HepG2 (cell line): ENCODE measurements around the gene KIF26B. TPM values are rescaled to one million over a fixed set of nuclear protein-coding genes. Genes with fewer than 3 reads are reported as not detected.

Experiments used
- ATAC-seq: fragments of 200-7000 bp; cut with Tn5 transposase; 3 replicates; pipeline ENCODE4 v1.9.1; 2020; ENCODE audit warnings: mild to moderate bottlenecking, moderate library complexity
- BruUV-seq: library from RNA; stranded (reverse); fragments of 400-500 nt; replicated peaks from 2 replicates; lab custom pipeline; 2021; lab: Mats Ljungman, UMichigan
- CTCF ChIA-PET: fragments of 300-600 bp; formaldehyde crosslinking; extraction: SDS; loops from one replicate; lab custom pipeline; 2021; ENCODE audit warnings: low total read pairs, inconsistent platforms, low intra/inter-chr PET ratio; lab: Yijun Ruan, JAX
- POLR2A ChIA-PET: fragments of 350-600 bp; sonication (Branson Sonifier 250); formaldehyde crosslinking; loops from one replicate; lab custom pipeline; 2020; ENCODE audit warnings: antibody characterized with exemption, inconsistent platforms; lab: Yijun Ruan, JAX
- DNase-seq: peaks from one replicate; pipeline ENCODE4 v3.0.0-alpha.2; 2015; ENCODE audit warnings: low spot score
- FAIRE-seq: peaks from 3 replicates; lab custom pipeline; 2011; peaks lifted over from hg19 to GRCh38; lab: Jason Lieb, UNC
- H2AFZ ChIP-seq: one replicate; pipeline ENCODE4 v1.6.1; 2011; ENCODE audit warnings: low read length, inconsistent platforms
- H3K27ac ChIP-seq: fragments of 300-600 bp; 3 replicates; pipeline ENCODE4 v1.8.0; 2011; ENCODE audit warnings: mixed run types, mild to moderate bottlenecking, mixed read lengths, low read length, inconsistent platforms; ENCODE audit not compliant: insufficient read depth; ENCODE audit errors: extremely low read length
- H3K27me3 ChIP-seq, 2 experiments: fragments of 200-600 bp in 1 of 2; 2 replicates in 1 of 2; 3 replicates in 1 of 2; pipeline versions ENCODE4 v1.6.0 to v1.8.0; 2011; ENCODE audit warnings: low read length in 2 of 2, mild to moderate bottlenecking in 2 of 2, moderate library complexity in 2 of 2, inconsistent platforms in 1 of 2; ENCODE audit not compliant: insufficient read depth in 2 of 2, control insufficient read depth in 1 of 2
- H3K36me3 ChIP-seq, 2 experiments: fragments of 200-600 bp in 1 of 2; replicated peaks in 1 of 2; 2 replicates in 1 of 2; 3 replicates in 1 of 2; pipeline versions ENCODE4 v1.5.1 to v1.8.0; 2011; ENCODE audit warnings: low read length in 2 of 2, inconsistent platforms in 1 of 2; ENCODE audit not compliant: insufficient read depth in 2 of 2, control insufficient read depth in 1 of 2
- H3K4me1 ChIP-seq: 2 replicates; pipeline ENCODE4 v1.5.1; 2012; ENCODE audit warnings: low read length, inconsistent platforms; ENCODE audit not compliant: insufficient read depth
- H3K4me2 ChIP-seq: 2 replicates; pipeline ENCODE4 v1.6.0; 2011; ENCODE audit warnings: low read depth, low read length, inconsistent platforms
- H3K4me3 ChIP-seq, 3 experiments: fragments of 200-600 bp in 1 of 3; sonication (generic), shearing (Covaris generic) in 1 of 3; replicated peaks in 1 of 3; 2 replicates each; pipeline ENCODE4 v1.5.1; 2011 to 2016; ENCODE audit warnings: low read length in 3 of 3, inconsistent platforms in 2 of 3, low read depth in 2 of 3, mild to moderate bottlenecking in 2 of 3, control low read depth in 1 of 3, mixed read lengths in 1 of 3; ENCODE audit not compliant: insufficient read depth in 1 of 3
- H3K79me2 ChIP-seq: one replicate; pipeline ENCODE4 v1.6.1; 2011; ENCODE audit warnings: low read length, inconsistent platforms; ENCODE audit not compliant: insufficient read depth
- H3K9ac ChIP-seq: 2 replicates; pipeline ENCODE4 v1.6.0; 2011; ENCODE audit warnings: mild to moderate bottlenecking, low read depth, low read length, inconsistent platforms; ENCODE audit not compliant: insufficient read depth
- H3K9me3 ChIP-seq: 2 replicates; pipeline ENCODE4 v1.5.1; 2012; ENCODE audit warnings: mild to moderate bottlenecking, low read length
- H4K20me1 ChIP-seq: 2 replicates; pipeline ENCODE4 v1.6.0; 2011; ENCODE audit warnings: inconsistent platforms, mild to moderate bottlenecking, low read length, moderate library complexity; ENCODE audit not compliant: insufficient read depth
- ATF1 ChIP-seq: IDR thresholded peaks from 2 replicates; pipeline ENCODE4 v1.6.1; 2016; ENCODE audit warnings: mild to moderate bottlenecking, control low read depth
- GATAD2A ChIP-seq: IDR thresholded peaks from 2 replicates; pipeline ENCODE4 v1.6.1; 2016
- KAT2B ChIP-seq: fragments of 150-350 bp; IDR thresholded peaks from 2 replicates; pipeline ENCODE4 v1.6.1; 2014; ENCODE audit warnings: low read depth, low read length, borderline replicate concordance
- KLF13 ChIP-seq: sonication (generic); formaldehyde crosslinking; IDR thresholded peaks from 2 replicates; pipeline ENCODE4 v1.4.0; 2020; ENCODE audit warnings: mild to moderate bottlenecking, missing genetic modification reagents
- NFE2 ChIP-seq: sonication (generic); formaldehyde crosslinking; IDR thresholded peaks from 2 replicates; pipeline ENCODE4 v1.4.0; 2020; ENCODE audit warnings: missing genetic modification reagents
- REL ChIP-seq: sonication (generic); formaldehyde crosslinking; conservative IDR thresholded peaks from 2 replicates; pipeline ENCODE4 v1.8.0; 2022; ENCODE audit warnings: mild to moderate bottlenecking, missing genetic modification reagents, moderate library complexity
- SCMH1 ChIP-seq: sonication (generic); formaldehyde crosslinking; IDR thresholded peaks from 2 replicates; pipeline ENCODE4 v1.9.0; 2021; ENCODE audit warnings: missing genetic modification reagents, mild to moderate bottlenecking, borderline replicate concordance
- ZNF337 ChIP-seq: sonication (generic); formaldehyde crosslinking; IDR thresholded peaks from 2 replicates; pipeline ENCODE4 v1.5.1; 2020; ENCODE audit warnings: missing genetic modification reagents, low read depth, mild to moderate bottlenecking, borderline replicate concordance
- ZNF879 ChIP-seq: sonication (generic); formaldehyde crosslinking; IDR thresholded peaks from 2 replicates; pipeline ENCODE4 v1.8.1; 2023; ENCODE audit warnings: missing genetic modification reagents
- WGBS: methylation state at CpG from one replicate; pipeline ENCODE4 v1.1.6; 2017; ENCODE audit warnings: low lambda C conversion rate; 5-methylcytosine and 5-hydroxymethylcytosine counted together
- in situ Hi-C: cut with HindIII; loops from 2 replicates; pipeline ENCODE4 v1.10.0; 2017; ENCODE audit warnings: low pct_unique_long_range_greater_than_20kb; ENCODE audit not compliant: extremely low pct_ligation_motif_present
- intact Hi-C: fragments of 100-400 bp; cut with micrococcal nuclease; formaldehyde crosslinking; loops from one replicate; pipeline ENCODE4 v1.10.0; 2022; ENCODE audit not compliant: unreplicated experiment
- polyA plus RNA-seq, 8 experiments: library from polyadenylated mRNA; depleted of rRNA in 3 of 8; stranded (reverse) in 7 of 8; unstranded in 1 of 8; fragments of >200 nt; fragmentation: Illumina TruSeq in 4 of 8; extraction: Trizol in 4 of 8; gene quantifications; 2 replicates each; pipeline versions ENCODE4 v1.2.1 to v1.2.3, GENCODE V29; 2011 to 2016; ENCODE audit warnings: low read depth in 4 of 8, missing spikeins in 1 of 8, mixed read lengths in 1 of 8; ENCODE audit not compliant: insufficient read depth in 1 of 8
- total RNA-seq, 5 experiments: library from RNA; depleted of rRNA; stranded (reverse); fragments of >200 nt; fragmentation: Illumina TruSeq; extraction: Trizol; gene quantifications; 2 replicates each; pipeline ENCODE4 v1.2.3, GENCODE V29; 2016; ENCODE audit warnings: low read depth in 1 of 5
- TF ChIP-seq, protein P1 (sequence below): sonication (generic); formaldehyde crosslinking; IDR thresholded peaks from 2 replicates; pipeline ENCODE4 v1.4.0; 2020; ENCODE audit warnings: mild to moderate bottlenecking, low read depth, missing genetic modification reagents
- TF ChIP-seq, protein P2 (sequence below): sonication (generic); formaldehyde crosslinking; IDR thresholded peaks from 2 replicates; pipeline ENCODE4 v1.5.0; 2020; ENCODE audit warnings: missing genetic modification reagents, mild to moderate bottlenecking, borderline replicate concordance

KIF26B gene
- total and polyA plus RNA-seq, 2 of the 13 experiments (the other 11 are each of a cell fraction or from before 2014, with no cell fraction given) = 0.08 to 0.09 TPM

DNA sequence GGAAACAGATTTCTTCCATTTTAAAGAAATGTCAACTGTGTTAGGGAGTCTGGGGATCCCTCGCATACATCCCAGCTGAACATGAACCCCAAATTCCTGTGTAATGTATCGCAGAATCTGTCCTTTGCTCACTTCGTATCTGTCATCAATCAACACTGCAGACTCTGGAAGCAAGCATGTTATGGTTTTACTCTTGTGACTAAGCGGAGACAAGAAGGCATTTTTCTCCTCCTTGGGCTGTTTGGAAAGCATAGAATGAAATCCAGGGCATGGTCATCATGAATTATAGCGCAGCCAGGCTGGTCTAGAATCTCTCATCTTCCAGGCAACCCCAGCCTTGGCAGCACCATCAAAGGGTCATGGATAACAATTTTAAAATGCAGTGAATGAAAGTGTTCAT is 290.2 kb downstream of the KIF26B start:
- Histone ChIP-seq H3K79me2 (no peaks in the 10 kb centered on the region), H2AFZ (no peak overlapping the region), H3K27me3 (no peaks in the 10 kb centered on the region; a peak in 1 of 5 replicates), H3K4me1 (no peaks in the 10 kb centered on the region), H3K36me3 (no peaks in the 10 kb centered on the region), H4K20me1 (no peaks in the 10 kb centered on the region), H3K27ac (no peak overlapping the region), H3K9me3 (no peaks in the 10 kb centered on the region), H3K4me2 (no peak overlapping the region), H3K4me3 (no peak overlapping the region), H3K9ac (no peak overlapping the region)
- ATAC-seq (no peak), FAIRE-seq (no peak), DNase-seq (no peak)
- ChIA-PET POLR2A (no interaction called here), CTCF (no interaction called here)
- in situ Hi-C loops (no loop called here), intact Hi-C loops (no loop called here)
- no TSS peak for BruUV-seq
- 74% methylated on average over 5 of the region's 5 CpGs for WGBS
- TF ChIP-seq, protein P1, sequence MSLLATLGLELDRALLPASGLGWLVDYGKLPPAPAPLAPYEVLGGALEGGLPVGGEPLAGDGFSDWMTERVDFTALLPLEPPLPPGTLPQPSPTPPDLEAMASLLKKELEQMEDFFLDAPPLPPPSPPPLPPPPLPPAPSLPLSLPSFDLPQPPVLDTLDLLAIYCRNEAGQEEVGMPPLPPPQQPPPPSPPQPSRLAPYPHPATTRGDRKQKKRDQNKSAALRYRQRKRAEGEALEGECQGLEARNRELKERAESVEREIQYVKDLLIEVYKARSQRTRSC (CRISPR knock-in tag) = no peak
- TF ChIP-seq, protein P2, sequence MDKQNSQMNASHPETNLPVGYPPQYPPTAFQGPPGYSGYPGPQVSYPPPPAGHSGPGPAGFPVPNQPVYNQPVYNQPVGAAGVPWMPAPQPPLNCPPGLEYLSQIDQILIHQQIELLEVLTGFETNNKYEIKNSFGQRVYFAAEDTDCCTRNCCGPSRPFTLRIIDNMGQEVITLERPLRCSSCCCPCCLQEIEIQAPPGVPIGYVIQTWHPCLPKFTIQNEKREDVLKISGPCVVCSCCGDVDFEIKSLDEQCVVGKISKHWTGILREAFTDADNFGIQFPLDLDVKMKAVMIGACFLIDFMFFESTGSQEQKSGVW (CRISPR knock-in tag) = no peak
- TF ChIP-seq SCMH1 (CRISPR knock-in tag) = no peak
- no peak for TF ChIP-seq KLF13 (CRISPR knock-in tag)

DNA sequence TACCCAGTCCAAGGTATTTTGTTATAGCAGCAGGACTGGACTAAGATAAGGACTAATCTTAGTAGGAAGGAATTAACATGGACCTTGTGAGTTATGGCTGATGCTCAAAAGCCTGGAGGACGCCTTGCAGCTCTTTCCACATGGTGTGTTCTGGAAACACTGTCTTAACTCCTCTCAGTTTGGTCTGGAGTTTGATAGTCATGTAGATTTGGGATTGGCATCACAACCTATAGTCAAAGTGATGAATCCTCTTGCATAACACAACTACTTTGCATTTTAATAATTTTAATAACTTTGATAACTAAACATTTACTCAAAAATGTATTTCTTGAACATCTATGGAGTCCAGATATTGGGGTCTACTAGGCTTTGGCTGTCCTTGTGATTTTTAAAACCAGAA is 293.7 kb downstream of the KIF26B start:
- Histone ChIP-seq H3K4me1 (no peaks in the 10 kb centered on the region), H3K4me2 (no peak overlapping the region), H3K4me3 (no peak overlapping the region), H3K79me2 (no peaks in the 10 kb centered on the region), H4K20me1 (no peaks in the 10 kb centered on the region), H3K27me3 (no peaks in the 10 kb centered on the region; a peak in 1 of 5 replicates), H3K9ac (no peak overlapping the region), H3K27ac (no peak overlapping the region), H3K36me3 (no peaks in the 10 kb centered on the region), H2AFZ (no peak overlapping the region), H3K9me3 (no peaks in the 10 kb centered on the region)
- TF ChIP-seq ATF1 (CRISPR knock-in tag) (no peak), ZNF879 (CRISPR knock-in tag) (no peak), NFE2 (CRISPR knock-in tag) (no peak), ZNF337 (CRISPR knock-in tag) (no peak), GATAD2A (CRISPR knock-in tag) (no peak), KAT2B (no peak), REL (CRISPR knock-in tag) (no peak)
- BruUV-seq = no TSS peak
- ATAC-seq = no peak
- FAIRE-seq = no peak
- ChIA-PET CTCF (no interaction called here), POLR2A (no interaction called here)
- in situ Hi-C loops = no loop called here
- intact Hi-C loops = no loop called here
- DNase-seq = no peak
- WGBS = 20% methylated on average over 1 of the region's 1 CpG
